Right forelimb (tissue), 1 donor: ENCODE data around the gene ABCC1.
"Not testable (repeated sequence)": the region's sequence is repeated elsewhere in the genome, so short reads cannot be mapped to it uniquely, and the experiment has no call there.

Experiments used
- DNase-seq: peaks from one replicate; pipeline ENCODE4 v3.0.0-alpha.2; 2018

Gene ABCC1

GRCh38 chr16:16144416-16144815, 195.0 kb downstream of the ABCC1 start:
- no peak for DNase-seq

GRCh38 chr16:16145286-16145685, 195.9 kb downstream of the ABCC1 start:
- DNase-seq, result no peak

GRCh38 chr16:16146380-16147315, 197.2 kb downstream of the ABCC1 start:
- peak; percentile 52 for DNase-seq

GRCh38 chr16:16147316-16147999, 198.0 kb downstream of the ABCC1 start:
- no peak for DNase-seq

- DNase-seq, result not testable (repeated sequence)
Observed at GRCh38 chr16:16148000-16148599, 198.7 kb downstream of the ABCC1 start.

GRCh38 chr16:16148755-16149154, 199.3 kb downstream of the ABCC1 start:
- no peak for DNase-seq

GRCh38 chr16:16149710-16150116, 200.3 kb downstream of the ABCC1 start:
- DNase-seq, result no peak

- peak; percentile 91 for DNase-seq
Observed at GRCh38 chr16:16150117-16150877, 200.9 kb downstream of the ABCC1 start.

- no peak for DNase-seq
Observed at GRCh38 chr16:16150878-16151152, 201.4 kb downstream of the ABCC1 start.

GRCh38 chr16:16151315-16151714, 201.9 kb downstream of the ABCC1 start:
- no peak for DNase-seq

- not testable (repeated sequence) for DNase-seq
Observed at GRCh38 chr16:16153000-16153399, 203.6 kb downstream of the ABCC1 start.

GRCh38 chr16:16154281-16154951, 205.0 kb downstream of the ABCC1 start:
- no peak for DNase-seq

GRCh38 chr16:16155234-16155633, 205.8 kb downstream of the ABCC1 start:
- no peak for DNase-seq

- DNase-seq, result no peak
Observed at GRCh38 chr16:16157166-16157565, 207.8 kb downstream of the ABCC1 start.

GRCh38 chr16:16158082-16158658, 208.8 kb downstream of the ABCC1 start:
- no peak for DNase-seq

- no peak for DNase-seq
Observed at GRCh38 chr16:16158741-16159374, 209.4 kb downstream of the ABCC1 start.

GRCh38 chr16:16159662-16160061, 210.2 kb downstream of the ABCC1 start:
- DNase-seq, result no peak

GRCh38 chr16:16161319-16161718, 211.9 kb downstream of the ABCC1 start:
- DNase-seq, result no peak

GRCh38 chr16:16161840-16162239, 212.4 kb downstream of the ABCC1 start:
- DNase-seq, result not testable (repeated sequence)

GRCh38 chr16:16162591-16162990, 213.2 kb downstream of the ABCC1 start:
- DNase-seq, result no peak

GRCh38 chr16:16163109-16163508, 213.7 kb downstream of the ABCC1 start:
- DNase-seq, result no peak

GRCh38 chr16:16163571-16163970, 214.2 kb downstream of the ABCC1 start:
- DNase-seq, result no peak
